Renal cortical epithelial cell (primary cell): Measurements from ENCODE around the gene KDM4B. TPM values are rescaled to one million over a fixed set of nuclear protein-coding genes. Genes with fewer than 3 reads are reported as not detected.

Experiments used
- DNase-seq: peaks from one replicate; pipeline ENCODE4 v3.0.0-alpha.2; 2011; ENCODE audit warnings: low read depth
- total RNA-seq: library from RNA; depleted of rRNA; stranded (reverse); fragments of >200 nt; gene quantifications from 2 replicates; pipeline ENCODE4 v1.2.3, GENCODE V29; 2014

KDM4B gene
- total RNA-seq, 1 donor from 2014 or later, result 47.0 TPM

DNA sequence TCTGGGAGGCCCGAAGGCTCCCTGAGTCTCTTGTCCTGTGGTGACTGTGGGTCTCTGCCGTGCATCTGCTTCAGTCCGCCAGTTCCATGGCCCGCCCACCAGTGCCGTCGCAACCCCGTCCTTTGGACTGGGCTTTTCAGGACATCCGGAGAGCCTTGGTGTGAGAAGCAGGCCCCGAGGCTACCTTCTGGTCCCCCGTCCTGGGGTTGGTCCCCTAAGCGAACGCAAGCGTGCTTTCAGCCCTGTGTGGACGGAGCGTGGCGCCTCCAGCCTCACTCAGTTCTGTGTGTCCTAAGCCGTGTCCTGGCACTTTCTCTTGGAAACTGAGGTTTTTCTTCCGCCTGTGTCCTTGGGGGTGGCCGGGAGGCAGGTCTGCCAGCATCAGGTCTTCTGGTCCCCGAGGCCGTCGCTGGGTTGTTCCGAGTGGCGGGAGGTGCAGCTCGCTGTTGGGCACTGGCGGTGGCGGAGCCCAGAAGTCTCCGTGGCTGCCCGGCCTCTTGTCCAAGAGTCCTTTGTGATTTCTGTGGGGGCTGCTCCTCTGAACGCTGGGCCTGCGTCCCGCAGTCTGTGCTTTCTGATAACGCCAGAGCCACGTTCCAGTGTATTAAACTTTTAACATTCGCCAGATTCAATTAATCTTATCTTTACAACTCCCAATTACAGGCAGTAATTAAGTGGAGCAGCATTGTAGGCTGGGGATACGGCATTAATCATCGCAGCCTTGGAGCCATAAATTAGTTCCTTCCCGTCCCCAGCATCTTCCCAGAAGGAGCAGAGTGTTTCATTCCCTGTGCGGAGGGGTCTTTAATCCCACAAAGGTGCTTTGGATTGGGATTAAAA is 99.5 kb downstream of the KDM4B start:
- DNase-seq, result no peak

DNA sequence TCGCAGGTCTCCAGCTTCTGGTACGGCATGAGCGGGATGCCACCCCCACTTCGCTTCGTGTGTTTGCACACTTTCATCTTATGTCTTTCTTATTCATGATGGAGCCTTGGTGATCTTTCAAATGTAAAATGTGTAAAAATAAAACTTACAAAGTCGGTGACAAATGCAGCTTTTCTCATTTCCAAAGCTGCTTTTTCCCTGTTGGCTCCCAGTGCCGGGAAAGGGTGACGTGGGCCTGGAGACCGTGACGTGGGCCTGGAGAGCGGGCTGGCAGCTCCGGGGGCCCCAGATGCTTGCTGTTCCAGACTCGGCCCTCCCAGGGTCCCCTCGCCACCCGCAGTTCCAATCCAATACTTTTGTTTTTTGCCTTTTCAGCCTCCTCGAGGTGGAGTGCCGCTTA is 101.4 kb downstream of the KDM4B start:
- DNase-seq, result no peak

DNA sequence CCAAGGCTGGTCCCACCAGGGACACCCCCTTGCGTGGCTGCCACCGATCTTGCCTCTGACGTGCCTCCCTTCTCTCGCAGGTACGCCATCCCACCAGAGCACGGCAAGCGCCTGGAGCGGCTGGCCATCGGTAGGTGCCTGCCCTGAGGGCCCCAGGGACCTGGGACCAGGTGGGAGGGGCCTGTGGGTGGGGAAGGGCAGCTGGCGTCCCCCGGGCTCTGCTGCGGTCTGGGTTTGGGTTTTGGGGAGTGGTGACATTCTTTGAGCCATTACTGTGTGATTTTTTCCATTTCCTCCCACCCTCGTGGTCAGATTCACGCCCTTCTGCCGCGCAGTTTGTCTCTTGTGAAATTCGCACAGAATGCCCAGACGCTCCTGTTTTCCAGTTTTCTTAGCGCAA is 102.0 kb downstream of the KDM4B start:
- DNase-seq, result no peak

DNA sequence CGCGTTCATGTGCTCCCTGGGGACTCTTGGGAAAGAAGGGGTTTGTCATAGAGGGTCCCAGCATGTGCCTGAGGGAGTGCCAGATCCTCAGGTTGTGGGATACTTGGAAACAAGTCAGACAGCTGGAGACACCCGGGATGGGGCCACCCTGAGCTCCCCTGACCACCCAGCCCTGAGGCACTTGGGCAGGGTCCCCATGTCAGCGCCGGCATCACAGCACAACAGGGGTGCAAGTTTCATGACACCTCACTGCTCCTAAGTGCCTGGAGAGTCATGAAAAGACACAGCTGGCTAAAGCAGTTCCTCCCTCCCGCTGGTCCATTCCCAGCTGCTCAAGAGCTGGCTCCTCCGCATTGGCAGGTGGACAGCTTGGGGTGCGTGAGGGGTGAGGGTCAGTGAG is 102.7 kb downstream of the KDM4B start:
- DNase-seq, result no peak

DNA sequence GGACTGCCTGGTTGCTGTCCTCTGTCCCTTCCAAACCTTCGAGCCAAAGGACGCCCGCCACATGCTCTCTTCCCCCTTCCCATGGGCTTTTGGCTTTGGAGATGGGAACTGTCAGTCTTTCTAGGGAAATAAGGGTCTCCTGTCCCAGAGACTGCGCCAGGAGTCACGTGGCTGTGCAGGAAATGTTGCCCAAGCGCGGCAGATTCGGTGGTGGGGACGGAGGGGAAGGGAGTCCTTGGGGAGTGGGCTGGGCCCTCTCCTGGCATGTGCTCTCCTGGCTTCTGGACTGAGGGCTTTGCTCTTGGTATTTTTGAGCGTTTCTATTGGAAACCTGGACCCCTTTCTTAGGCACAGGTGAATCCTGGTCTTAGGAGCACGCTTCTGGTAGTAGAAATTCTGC is 103.2 kb downstream of the KDM4B start:
- no peak for DNase-seq

DNA sequence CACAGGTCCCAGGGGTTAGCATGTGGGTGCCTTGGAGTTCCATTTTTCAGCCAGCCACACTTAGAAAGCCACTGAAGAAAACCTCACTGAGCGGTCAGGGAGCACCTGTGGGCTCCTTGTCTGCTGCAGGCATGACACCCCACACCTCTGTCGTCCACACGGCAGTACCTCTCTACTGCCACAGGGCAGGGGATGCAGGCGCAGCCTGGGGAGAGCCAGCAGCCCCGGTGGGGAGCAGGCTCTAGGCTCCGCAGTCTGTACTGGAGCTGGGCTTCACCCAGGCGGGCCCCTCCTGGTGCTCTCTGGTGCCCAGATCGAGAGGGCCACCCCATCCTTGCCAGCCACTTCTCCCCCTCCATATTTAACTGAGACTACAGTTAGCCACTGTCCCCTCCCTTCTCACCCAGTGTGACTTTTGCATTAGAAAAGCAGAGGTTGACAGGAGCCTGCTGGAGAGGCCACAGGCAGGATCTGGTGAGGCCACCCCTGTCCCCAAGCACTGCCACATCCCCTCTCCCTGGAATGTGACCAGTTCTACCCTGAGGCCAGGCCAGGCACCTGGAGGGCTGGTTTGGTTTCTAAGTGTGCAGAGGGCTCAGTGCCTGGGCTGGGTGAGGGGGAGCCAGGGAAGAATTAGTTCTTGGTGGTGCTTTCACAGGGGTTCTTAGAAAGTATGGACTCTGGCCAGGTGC is 104.4 kb downstream of the KDM4B start:
- no peak for DNase-seq

DNA sequence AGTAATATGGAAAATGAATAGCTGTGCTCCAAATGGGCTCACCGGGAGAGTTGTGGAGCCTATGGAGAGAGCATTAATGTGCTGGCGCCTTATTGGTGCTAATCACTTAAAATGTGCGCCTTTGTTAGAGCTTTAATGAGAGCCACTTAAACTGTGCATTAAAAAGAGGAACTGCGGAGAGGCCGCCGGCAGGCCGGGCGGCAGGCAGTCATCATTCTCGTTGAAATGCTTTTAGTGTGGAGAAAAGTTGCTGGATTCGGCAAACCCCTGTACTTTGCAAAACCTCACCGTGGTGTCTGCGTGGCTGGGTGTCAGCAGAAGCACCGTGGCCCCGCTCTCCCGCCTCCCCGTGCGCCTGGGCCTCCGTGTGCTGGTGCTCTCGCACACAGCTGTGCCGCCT is 105.5 kb downstream of the KDM4B start:
- DNase-seq, result no peak

DNA sequence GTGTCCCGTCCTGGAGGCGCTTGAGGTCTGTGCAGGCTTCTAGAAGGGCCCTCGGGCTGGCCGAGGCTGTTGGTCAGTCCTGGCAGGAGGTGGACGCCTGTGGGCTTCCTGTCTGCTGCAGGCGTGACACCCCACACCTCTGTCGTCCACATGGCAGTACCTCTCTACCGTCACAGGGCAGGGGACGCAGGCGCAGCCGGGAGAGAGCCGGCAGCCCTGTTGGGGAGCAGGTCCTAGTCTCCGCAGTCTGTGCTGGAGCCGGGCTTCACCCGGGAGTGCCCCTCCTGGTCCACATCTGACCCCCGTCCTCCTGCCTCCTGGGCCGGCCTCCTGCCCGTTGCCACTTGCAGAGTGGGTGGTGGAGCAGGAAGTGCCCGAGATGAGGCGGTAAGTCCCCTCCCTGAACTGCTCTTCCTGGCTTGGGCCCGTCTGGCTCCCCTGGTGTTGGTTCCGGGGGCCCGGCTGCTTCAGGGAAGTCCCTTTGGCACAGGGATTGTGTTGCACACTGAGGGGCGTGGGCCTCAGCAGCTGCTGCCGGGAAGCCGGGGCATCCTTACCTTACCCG is 106.0 kb downstream of the KDM4B start:
- no peak for DNase-seq

DNA sequence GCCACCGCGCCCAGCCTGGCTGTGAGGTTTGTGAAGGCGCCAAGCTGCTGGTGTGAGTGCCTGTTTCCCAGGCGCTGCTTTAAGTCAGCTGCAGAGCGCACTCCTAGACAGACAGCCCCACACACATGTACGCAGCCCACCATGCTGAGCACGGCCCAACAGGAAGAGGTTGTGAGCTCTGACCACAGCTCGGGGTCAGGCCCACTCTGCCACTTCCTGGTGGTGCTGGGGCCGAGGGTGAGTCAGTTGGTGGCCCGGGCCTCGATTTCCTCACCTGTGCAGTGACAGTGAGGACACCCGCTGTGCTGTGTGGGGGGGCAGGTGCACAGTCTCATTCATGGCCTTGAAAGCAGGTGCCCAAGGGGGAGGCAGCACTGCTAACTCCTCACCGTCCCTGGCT is 106.7 kb downstream of the KDM4B start:
- DNase-seq, result no peak

DNA sequence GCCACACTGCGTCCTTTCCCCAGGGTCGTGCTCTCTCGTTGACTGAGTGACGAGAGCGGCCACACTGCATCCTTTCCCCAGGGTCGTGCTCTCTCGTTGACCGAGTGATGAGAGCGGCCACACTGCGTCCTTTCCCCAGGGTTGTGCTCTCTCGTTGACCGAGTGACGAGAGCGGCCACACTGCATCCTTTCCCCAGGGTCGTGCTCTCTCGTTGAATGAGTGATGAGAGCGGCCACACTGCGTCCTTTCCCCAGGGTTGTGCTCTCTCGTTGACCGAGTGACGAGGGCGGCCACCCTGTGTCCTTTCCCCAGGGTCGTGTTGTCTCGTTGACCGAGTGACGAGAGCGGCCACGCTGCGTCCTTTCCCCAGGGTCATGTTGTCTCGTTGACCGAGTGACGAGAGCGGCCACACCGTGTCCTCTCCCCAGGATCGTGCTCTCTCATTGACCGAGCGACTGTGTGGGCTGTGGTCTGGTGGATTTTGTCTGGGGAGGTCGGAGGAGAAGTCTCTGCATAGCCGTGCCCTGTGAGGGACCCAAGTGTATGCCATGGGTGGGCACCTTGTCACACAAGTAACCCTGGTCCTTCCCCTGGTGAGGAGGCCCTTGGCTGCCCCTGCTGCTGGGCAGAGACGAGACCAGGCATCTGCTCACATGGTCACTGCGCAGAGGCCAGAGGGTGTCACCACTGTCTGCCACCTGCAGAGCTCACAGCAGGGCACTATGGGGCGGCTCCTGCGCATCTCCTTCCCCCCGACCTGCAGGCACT is 107.7 kb downstream of the KDM4B start:
- no peak for DNase-seq

DNA sequence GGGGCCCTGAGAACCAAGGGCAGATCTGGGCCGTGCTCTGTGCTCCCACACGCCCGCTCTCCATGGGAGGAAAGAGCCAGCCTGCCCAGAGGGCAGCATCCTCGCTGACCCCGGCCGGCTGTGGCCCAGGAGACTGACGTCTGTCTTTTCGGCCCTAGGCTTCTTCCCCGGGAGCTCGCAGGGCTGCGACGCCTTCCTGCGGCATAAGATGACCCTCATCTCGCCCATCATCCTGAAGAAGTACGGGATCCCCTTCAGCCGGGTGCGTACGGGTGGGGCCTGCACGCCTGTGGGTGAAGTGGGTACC is 108.2 kb downstream of the KDM4B start:
- no peak for DNase-seq

DNA sequence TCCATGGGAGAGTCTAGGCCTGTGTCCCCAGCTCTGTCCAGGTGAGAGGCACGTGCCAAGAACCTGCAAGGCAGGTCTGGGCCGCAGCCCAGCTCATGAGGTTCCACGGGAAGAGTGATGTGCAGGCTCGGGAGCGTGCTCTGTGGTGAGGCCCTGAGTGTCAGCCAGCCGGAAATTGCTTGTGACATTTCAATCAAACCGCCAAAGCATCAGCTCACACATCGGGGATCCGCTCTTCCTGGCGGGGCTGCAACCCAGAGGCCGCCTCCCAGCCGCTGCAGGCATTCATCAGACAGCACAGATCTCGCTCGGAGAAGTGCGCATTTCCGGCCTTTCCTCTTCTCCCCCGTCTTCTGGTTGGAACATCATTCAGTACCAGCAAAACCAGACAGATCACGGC is 109.3 kb downstream of the KDM4B start:
- DNase-seq, result no peak

DNA sequence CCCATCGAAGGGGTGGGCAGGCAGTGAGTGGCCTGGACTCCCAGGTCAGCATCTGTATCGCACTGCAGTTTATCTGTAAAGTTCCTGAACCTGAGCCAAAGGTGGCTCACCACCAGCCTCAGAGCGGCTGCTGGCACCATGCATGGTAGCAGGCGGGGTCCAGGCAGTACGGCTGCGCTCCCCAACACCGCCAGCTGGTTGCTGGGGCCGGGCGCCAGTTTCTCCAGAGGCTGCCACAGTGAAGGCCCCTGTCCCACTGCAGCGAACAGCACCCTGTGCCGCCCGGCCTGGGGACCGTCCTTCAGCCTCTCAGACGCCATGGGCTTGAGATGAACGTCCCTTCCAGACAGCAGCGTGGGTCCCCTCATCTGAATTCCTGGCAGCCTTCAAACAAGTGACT is 109.8 kb downstream of the KDM4B start:
- DNase-seq, result no peak

DNA sequence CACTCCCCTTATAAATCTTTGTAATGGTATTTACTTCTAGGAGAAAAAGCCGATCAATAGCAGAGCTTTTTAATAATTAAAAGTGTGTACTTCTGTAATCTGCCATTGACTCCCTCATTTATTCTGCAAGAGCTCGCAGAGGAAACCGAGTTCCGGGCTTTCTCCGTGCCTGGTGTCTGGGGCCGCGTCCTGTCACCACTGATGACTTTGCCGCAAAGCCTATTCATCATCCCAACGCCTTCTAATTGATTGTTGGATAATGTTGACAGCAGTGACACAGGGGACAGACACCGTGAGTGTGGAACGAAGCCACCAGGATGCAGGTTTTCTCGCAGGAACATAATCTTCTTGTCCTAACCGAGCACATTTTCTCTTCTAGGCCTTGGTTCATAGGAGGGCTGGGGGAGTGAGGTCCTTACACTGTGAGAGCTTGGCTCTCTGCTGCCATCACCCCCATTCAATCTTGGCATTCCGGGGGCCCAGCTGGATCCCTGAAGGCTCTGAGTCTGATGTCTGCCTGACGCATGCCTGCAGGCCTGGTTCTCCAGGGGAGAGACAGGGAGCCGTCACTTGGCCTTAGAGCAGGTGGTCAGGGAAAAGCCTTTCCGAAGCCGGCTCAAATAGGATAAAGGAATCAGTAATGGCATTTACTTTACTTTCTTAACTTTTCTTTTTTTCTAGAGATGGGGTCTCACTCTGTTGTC is 110.3 kb downstream of the KDM4B start:
- DNase-seq, result no peak

DNA sequence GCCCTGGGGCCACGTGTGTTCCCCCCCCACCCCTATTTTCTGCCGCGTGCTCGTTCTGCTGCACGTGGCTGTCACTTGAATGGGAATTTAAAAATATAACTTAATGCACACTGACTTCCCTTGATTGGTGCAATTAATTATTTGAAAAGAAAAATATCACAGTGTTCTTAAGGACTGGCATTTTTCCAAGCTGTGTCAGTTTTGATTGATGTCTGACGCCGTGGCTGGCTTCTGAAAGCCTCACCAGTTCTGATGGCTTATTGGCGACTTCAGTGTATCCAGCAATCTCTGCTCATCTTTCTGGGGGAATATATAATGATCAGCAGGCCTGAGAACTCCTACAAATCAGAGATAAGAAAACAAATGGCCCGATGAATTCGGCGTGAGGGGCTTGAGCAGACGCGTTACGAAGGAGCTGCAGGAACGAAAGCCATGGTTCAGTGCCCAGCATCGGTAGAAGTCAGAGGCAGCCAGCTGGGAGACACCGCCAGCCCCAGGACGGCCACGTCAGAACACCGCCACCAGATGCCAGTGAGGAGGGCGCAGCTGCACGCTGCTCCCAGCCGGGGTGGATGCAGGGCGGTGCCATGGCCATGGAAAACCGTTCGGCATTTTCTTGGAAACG is 111.2 kb downstream of the KDM4B start:
- no peak for DNase-seq

DNA sequence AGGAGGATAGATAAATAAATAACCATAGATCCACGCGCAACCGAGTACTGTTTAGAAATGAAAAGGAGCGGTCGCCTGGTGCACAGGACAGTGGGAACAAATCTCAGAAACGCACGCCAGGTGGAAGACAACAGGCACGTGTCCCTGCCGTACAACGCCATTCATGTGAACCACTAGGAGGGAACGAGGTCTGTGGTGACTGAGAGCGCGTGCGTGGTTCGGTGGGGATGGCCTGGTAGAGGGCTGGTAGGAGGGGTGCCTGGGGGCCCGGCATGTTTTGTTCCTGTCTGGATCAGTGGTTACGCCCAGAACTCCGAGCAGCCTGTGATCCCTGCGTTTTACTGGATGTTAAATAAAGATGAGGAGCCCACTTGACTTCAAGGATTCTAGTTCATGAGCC is 111.9 kb downstream of the KDM4B start:
- DNase-seq, result no peak

DNA sequence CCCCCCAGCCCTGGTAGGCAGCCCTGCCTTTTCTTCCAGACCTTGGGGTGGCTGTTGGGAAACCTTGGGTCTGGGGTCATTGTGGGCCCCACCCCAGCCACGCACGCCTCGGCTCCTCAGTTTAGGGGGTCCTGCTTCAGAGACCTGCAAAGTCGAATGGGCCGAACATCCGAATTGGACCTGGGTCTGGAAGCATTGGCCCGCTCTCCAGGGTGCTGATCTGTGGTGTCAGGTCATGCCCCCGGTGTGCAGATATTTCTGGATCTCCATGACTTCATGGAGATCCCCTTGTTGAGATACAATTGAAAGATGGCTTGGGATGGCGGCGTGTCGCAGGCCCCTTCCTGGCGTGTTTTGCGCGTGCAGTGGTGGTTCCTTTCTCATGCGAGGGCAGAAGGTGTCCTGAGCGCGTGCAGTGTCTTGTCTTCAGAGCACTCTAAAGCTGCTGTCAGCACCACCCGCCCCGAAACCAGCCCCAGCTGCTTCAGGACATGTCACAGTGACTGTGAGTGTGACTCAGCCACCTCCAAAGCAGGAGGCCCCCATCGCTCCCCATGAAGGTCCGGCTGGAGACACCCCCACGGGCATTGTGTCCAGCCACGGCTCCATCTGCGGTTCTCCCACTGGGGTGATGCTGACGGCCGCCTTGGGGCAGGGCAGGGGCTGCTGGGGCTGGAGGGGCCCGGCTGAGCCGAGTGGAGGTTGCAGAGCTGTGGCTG is 112.7 kb downstream of the KDM4B start:
- DNase-seq, result no peak

DNA sequence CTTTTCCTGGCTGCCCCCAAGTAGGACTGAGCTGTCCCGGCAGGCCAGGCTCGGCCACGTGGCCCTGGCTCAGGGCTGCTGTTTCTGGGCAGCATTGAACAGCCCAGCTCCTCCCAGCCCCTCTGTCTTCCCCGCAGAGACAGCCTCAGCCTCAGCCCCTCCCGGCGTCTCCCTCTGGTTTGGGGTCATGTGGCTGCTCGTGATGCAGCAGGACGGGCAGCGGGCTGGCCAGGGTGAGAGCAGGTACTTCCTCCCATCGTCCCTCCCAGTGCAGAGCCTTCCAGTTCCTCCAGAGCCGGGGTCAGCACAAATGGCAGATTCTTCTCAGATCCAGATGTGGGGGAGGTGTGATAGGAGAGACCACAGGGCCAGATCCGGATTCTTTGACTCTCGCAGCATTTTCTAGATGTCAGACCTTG is 114.6 kb downstream of the KDM4B start:
- no peak for DNase-seq

DNA sequence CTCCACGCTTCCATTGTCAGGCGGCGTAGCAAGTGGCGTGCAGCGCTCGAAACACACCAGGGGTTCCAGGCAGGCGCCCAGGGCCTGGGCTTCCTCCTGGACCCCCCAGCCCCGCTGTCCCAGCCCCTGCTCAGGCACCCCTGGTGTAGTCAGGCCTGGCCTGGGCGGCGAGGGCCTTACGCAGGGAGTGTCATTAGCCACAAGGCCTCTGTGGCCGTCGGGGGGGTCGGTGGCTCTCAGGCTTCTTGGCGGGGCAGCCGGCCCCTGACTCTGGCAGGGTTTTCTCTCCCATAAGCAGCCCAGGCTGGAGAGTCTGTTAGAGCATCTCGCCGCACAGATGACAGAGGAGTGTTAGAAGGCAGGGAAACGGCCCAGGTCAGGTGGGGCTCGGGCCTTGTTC is 116.7 kb downstream of the KDM4B start:
- DNase-seq, result no peak

DNA sequence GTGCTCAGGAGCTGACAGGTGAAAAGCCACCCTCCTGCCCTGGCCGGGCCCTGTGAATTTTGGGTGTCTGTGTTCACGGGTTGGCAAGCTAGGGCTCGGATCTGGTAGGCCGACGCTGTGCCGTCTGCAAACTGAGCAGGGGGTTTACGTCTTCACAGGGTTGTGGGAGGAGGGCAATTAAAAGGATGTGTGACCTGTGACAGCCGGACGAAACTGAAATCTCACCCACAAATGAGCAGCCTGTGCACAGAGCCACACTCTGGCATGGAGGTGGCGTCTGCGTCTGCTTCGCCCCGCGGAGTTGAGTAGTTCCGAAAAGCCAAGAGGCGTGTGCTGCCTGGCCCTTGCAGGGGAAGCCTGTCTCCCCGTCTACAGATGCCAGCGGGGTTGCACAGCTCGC is 117.3 kb downstream of the KDM4B start:
- DNase-seq, result no peak
